DMS53 treated with DMSO at 0.1 percent for 48 hours (cell line): ENCODE measurements around the gene PSTPIP2.
"Not testable (repeated sequence)": the region's sequence is repeated elsewhere in the genome, so short reads cannot be mapped to it uniquely, and the experiment has no call there.

Source experiments
- DNase-seq: peaks from one replicate; lab custom pipeline; 2025; ENCODE audit not compliant: unreplicated experiment; lab: John Stamatoyannopoulos, UW

The PSTPIP2 gene

GRCh38 chr18:46071653-46072375, at the start of gene PSTPIP2:
Gene PSTPIP2 (minus strand): TSS chr18:46072260. CDS start chr18:46072188, 72 bp downstream.
- peak; percentile 26 for DNase-seq

- no peak for DNase-seq
Measured at GRCh38 chr18:46113751-46114150, 41.7 kb upstream of the PSTPIP2 start.

GRCh38 chr18:46110406-46110805, 38.3 kb upstream of the PSTPIP2 start:
- DNase-seq: no peak

GRCh38 chr18:46109386-46109785, 37.3 kb upstream of the PSTPIP2 start:
- DNase-seq: no peak

GRCh38 chr18:46104128-46104911, 32.3 kb upstream of the PSTPIP2 start, which contains the start of gene HAUS1:
Gene HAUS1 (plus strand): TSS chr18:46104385. CDS start chr18:46104412, 27 bp downstream.
- peak; percentile 97 for DNase-seq

GRCh38 chr18:46099463-46099862, 27.4 kb upstream of the PSTPIP2 start:
- DNase-seq: no peak

GRCh38 chr18:46098616-46098933, 26.5 kb upstream of the PSTPIP2 start:
- DNase-seq: peak; percentile 56

- peak; percentile 94 for DNase-seq
Measured at GRCh38 chr18:46097801-46098615, 25.9 kb upstream of the PSTPIP2 start, which contains the start of gene ATP5F1A. Gene ATP5F1A (minus strand): TSS chr18:46098296. CDS start chr18:46098231, 65 bp downstream.

GRCh38 chr18:46097431-46097800, 25.4 kb upstream of the PSTPIP2 start:
- no peak for DNase-seq

GRCh38 chr18:46096651-46097300, 24.7 kb upstream of the PSTPIP2 start:
- no peak for DNase-seq

- no peak for DNase-seq
Measured at GRCh38 chr18:46095532-46095931, 23.5 kb upstream of the PSTPIP2 start.

- not testable (repeated sequence) for DNase-seq
Measured at GRCh38 chr18:46088501-46088900, 16.4 kb upstream of the PSTPIP2 start.

GRCh38 chr18:46084431-46084830, 12.4 kb upstream of the PSTPIP2 start:
- DNase-seq: no peak

GRCh38 chr18:46080156-46080555, 8.1 kb upstream of the PSTPIP2 start:
- DNase-seq: no peak

- no peak for DNase-seq
Measured at GRCh38 chr18:46079336-46079735, 7.3 kb upstream of the PSTPIP2 start.

GRCh38 chr18:46073474-46074331, 1.6 kb upstream of the PSTPIP2 start:
- DNase-seq: peak; percentile 85

- DNase-seq: no peak
Measured at GRCh38 chr18:46072959-46073358, 899 bp upstream of the PSTPIP2 start.

GRCh38 chr18:46072376-46072867, 362 bp upstream of the PSTPIP2 start:
- DNase-seq: no peak

- DNase-seq: no peak
Measured at GRCh38 chr18:46070815-46071652, 1.0 kb downstream of the PSTPIP2 start.
